ENCODE measurements around the gene CYP4Z1.
"Not testable (repeated sequence)": the region's sequence is repeated elsewhere in the genome, so short reads cannot be mapped to it uniquely, and the experiment has no call there.

CYP4Z1 gene

DNA sequence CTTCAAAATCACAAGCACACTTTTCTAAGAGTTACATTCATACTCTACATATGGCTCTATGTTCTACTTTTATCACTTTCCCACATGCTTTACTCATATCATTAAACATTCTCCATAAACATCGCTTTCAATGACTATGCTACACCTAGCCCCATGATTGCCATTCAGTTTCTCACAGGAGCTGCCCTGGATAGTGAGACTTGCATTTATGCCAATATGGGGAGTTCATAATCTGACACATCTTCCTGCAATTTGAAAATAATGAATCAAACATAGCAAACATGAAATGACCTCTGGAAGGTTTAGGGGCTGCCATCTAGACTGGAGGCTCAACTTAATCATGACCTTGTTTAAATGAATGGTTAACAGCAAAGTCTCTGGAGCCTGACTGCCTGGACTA is 61.2 kb downstream of the CYP4Z1 start:
- Histone ChIP-seq H3K27me3 (ENCODE audit: control insufficient read depth in 1 of 2, insufficient read depth in 2 of 2, low read length in 2 of 2) (no peaks in the 10 kb centered on the region), H3K9me3 (ENCODE audit: control insufficient read depth in 2 of 2, low read length in 2 of 2) (no peaks in the 10 kb centered on the region), H3K4me1 (ENCODE audit: control insufficient read depth, insufficient read depth, low read length) (no peaks in the 10 kb centered on the region), H3K9ac (ENCODE audit: low read length in 2 of 2) (no peak overlapping the region), H3K36me3 (ENCODE audit: control insufficient read depth in 2 of 2, insufficient read depth in 2 of 2, low read length in 2 of 2) (no peaks in the 10 kb centered on the region), H3K4me3 (ENCODE audit: low read length in 2 of 2) (no peak overlapping the region), H3K27ac (ENCODE audit: low read length) (no peak overlapping the region)

DNA sequence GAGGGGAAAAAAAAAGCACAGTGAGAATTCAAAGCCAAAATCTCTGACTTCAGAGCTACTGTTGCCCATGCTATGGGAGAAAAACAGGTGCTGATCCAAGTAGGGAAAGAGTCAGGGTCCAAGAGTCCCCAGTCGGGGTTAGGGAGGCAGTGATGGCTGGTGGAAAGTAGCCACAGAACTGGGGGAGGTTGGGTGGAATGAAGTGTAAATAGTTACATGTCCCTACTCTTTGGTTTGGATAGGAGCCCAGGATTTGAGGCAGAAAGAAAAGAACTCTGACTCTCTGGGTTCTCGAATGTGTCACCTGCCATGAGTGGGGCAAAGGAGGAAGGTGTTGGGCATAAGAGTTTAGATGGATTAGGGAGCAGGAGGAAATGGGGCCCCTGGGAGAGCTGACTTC is 61.8 kb downstream of the CYP4Z1 start:
- not testable (repeated sequence) for H3K9me3 ChIP-seq (ENCODE audit: control insufficient read depth in 2 of 2, low read length in 2 of 2); H3K27ac ChIP-seq (ENCODE audit: low read length); H3K36me3 ChIP-seq (ENCODE audit: control insufficient read depth in 2 of 2, insufficient read depth in 2 of 2, low read length in 2 of 2); H3K4me1 ChIP-seq (ENCODE audit: control insufficient read depth, insufficient read depth, low read length); H3K4me3 ChIP-seq (ENCODE audit: low read length in 2 of 2); H3K27me3 ChIP-seq (ENCODE audit: control insufficient read depth in 1 of 2, insufficient read depth in 2 of 2, low read length in 2 of 2); H3K9ac ChIP-seq (ENCODE audit: low read length in 2 of 2)

DNA sequence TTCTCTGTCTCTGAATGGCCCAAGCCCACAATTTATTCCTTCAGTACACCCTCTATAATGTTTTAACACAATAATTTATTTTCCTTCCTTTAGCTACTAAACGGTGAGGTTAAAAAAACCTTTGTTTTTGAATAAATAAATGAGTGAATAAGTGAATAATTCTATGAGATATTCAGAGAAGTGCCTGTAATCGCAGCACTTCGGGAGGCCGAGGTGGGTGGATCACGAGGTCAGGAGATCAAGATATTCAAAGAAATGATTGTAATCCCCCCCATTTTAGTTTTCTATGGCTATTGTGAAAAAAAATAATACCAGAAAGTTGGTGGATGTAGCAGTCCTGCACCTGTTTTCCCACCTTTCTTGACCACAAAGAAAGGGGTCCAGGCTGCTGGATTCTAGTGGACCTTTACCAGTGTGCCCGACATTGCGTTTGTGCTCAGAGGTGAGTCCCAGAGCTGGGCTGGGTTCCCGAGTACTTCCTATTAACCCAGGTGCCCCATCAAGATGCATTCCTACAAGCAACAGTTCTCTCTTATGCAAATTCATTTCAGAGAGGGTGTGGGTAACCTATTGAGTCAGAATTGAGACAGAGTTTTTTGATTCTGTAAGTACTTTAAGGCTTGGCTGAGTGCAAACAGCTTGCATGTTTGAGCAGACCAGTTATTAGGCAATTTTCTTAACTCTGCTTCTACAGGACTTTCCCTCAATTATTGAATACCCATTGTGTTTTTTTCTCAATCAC is 62.6 kb downstream of the CYP4Z1 start:
- not testable (repeated sequence) for H3K4me3 ChIP-seq (ENCODE audit: low read length in 2 of 2); H3K9ac ChIP-seq (ENCODE audit: low read length in 2 of 2); H3K27me3 ChIP-seq (ENCODE audit: control insufficient read depth in 1 of 2, insufficient read depth in 2 of 2, low read length in 2 of 2); H3K4me1 ChIP-seq (ENCODE audit: control insufficient read depth, insufficient read depth, low read length); H3K9me3 ChIP-seq (ENCODE audit: control insufficient read depth in 2 of 2, low read length in 2 of 2); H3K36me3 ChIP-seq (ENCODE audit: control insufficient read depth in 2 of 2, insufficient read depth in 2 of 2, low read length in 2 of 2); H3K27ac ChIP-seq (ENCODE audit: low read length)

DNA sequence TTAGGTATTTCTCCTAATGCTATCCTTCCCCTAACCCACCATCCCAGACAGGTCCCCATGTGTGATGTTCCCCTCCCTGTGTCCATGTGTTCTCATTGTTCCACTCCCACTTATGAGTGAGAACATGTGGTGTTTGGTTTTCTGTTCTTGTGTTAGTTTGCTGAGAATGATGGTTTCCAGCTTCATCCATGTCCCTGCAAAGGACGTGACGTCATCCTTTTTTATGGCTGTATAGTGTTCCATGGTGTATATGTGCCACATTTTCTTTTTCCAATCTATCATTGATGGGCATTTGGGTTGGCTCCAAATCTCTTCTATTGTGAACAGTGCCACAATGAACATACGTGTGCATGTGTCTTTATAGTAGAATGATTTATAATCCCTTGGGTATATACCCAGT is 65.6 kb downstream of the CYP4Z1 start:
- not testable (repeated sequence) for H3K9ac ChIP-seq (ENCODE audit: low read length in 2 of 2); H3K4me1 ChIP-seq (ENCODE audit: control insufficient read depth, insufficient read depth, low read length); H3K4me3 ChIP-seq (ENCODE audit: low read length in 2 of 2); H3K27me3 ChIP-seq (ENCODE audit: control insufficient read depth in 1 of 2, insufficient read depth in 2 of 2, low read length in 2 of 2); H3K9me3 ChIP-seq (ENCODE audit: control insufficient read depth in 2 of 2, low read length in 2 of 2); H3K27ac ChIP-seq (ENCODE audit: low read length); H3K36me3 ChIP-seq (ENCODE audit: control insufficient read depth in 2 of 2, insufficient read depth in 2 of 2, low read length in 2 of 2)

DNA sequence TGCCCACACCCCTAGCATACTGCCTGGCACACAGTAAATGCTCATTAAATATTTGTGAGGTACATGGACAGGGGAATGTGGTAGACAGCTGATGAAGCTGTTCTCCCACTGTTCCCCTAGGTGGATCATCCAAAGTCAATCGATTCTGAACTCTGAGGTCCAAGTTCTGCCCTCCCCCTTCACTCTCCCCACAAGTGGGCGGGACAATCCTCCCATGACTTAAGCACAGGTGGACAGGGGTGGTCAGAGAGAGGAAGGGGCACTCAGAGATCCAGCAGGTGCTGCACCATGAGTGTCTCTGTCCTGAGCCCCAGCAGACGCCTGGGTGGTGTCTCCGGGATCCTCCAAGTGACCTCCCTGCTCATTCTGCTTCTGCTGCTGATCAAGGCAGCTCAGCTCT is 70.2 kb downstream of the CYP4Z1 start, which contains the start of gene CYP4A22:
CYP4A22 (plus strand) TSS at position 244 of the 400 bp plus-strand sequence; CDS start at position 289, 45 bp downstream.
- Histone ChIP-seq H3K27me3 (ENCODE audit: control insufficient read depth in 1 of 2, insufficient read depth in 2 of 2, low read length in 2 of 2) (peaks cover 0 to 2% of the 10 kb centered on the region in 2 donors), H3K9me3 (ENCODE audit: control insufficient read depth in 2 of 2, low read length in 2 of 2) (no peaks in the 10 kb centered on the region), H3K36me3 (ENCODE audit: control insufficient read depth in 2 of 2, insufficient read depth in 2 of 2, low read length in 2 of 2) (no peaks in the 10 kb centered on the region), H3K4me3 (ENCODE audit: low read length in 2 of 2) (no peak within 1 kb of the TSS), H3K27ac (ENCODE audit: low read length) (no peak within 1 kb of the TSS), H3K9ac (ENCODE audit: low read length in 2 of 2) (no peak within 1 kb of the TSS), H3K4me1 (ENCODE audit: control insufficient read depth, insufficient read depth, low read length) (no peaks in the 10 kb centered on the region)

DNA sequence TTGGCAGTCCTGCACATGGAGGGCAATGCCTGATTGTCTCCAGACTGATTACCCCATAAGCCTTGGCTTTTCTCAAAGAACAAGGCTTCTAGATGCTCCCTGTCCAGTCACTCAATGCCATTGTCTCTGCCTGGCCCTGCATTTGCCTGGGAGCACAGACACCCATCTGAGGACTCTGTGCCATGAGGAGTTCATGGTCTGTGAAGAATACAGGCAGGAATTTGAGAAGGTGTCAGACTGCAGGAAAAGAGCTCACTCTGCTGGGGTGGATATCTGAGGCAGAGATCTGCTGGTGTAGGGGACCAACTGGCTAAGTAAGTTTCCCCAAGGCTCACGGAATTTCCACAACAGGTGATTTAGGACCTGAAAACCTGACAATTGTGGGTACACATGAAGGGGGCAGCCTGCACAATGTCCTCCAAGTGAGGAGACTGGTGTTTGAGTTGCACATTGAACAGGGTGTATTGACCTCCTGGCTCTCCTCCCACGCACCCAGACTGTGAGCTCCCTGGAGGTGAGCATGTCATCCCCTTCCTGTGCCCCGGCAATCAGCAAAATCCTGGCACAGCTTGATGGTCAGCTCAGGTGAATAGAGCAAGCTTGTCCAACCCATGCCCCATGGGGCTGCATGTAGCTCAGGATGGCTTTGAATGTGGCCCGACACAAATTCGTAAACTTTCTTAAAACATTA is 71.0 kb downstream of the CYP4Z1 start:
- Histone ChIP-seq H3K4me1 (ENCODE audit: control insufficient read depth, insufficient read depth, low read length) (no peaks in the 10 kb centered on the region), H3K27ac (ENCODE audit: low read length) (no peak overlapping the region), H3K36me3 (ENCODE audit: control insufficient read depth in 2 of 2, insufficient read depth in 2 of 2, low read length in 2 of 2) (no peaks in the 10 kb centered on the region), H3K9ac (ENCODE audit: low read length in 2 of 2) (no peak overlapping the region), H3K9me3 (ENCODE audit: control insufficient read depth in 2 of 2, low read length in 2 of 2) (no peaks in the 10 kb centered on the region), H3K4me3 (ENCODE audit: low read length in 2 of 2) (no peak overlapping the region), H3K27me3 (ENCODE audit: control insufficient read depth in 1 of 2, insufficient read depth in 2 of 2, low read length in 2 of 2) (peaks cover 0 to 2% of the 10 kb centered on the region in 2 donors)

DNA sequence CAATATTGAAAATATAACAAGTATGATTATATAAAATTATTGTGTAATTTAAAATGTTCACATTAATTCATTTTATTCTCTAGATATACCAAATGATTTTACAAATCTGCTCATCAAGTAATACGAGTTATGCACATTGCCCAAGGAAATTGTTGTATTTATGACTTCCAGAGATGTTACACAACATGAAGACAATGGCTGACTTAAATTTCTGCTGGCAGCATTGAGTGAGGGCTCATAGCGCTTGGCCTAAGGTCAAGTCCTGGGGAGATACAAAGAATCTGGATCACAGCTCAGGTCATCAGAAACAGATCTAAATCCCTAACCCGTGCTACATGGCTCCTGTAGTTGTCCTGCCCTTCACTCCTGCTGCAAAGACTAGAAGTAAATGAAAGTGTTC is 73.3 kb downstream of the CYP4Z1 start:
- H3K36me3 ChIP-seq (ENCODE audit: control insufficient read depth in 2 of 2, insufficient read depth in 2 of 2, low read length in 2 of 2); H3K9ac ChIP-seq (ENCODE audit: low read length in 2 of 2); H3K27ac ChIP-seq (ENCODE audit: low read length); H3K4me1 ChIP-seq (ENCODE audit: control insufficient read depth, insufficient read depth, low read length); H3K9me3 ChIP-seq (ENCODE audit: control insufficient read depth in 2 of 2, low read length in 2 of 2); H3K4me3 ChIP-seq (ENCODE audit: low read length in 2 of 2); H3K27me3 ChIP-seq (ENCODE audit: control insufficient read depth in 1 of 2, insufficient read depth in 2 of 2, low read length in 2 of 2): not testable (repeated sequence)

DNA sequence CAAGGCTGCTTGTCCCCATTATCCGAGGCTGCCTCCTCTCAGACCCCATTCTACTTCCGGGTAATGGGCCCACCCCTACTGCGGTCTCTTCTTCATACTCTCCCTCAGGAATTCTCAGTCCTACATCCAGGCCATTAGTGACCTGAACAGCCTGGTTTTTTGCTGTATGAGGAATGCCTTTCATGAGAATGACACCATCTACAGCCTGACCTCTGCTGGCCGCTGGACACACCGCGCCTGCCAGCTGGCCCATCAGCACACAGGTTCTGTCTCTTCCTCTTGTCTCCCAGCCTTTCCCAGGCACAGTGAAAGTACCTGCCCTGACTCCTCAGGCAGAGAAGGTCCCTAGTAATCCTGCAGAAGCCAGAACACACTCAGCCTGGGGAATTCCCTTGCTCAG is 76.6 kb downstream of the CYP4Z1 start:
- not testable (repeated sequence) for H3K27me3 ChIP-seq (ENCODE audit: control insufficient read depth in 1 of 2, insufficient read depth in 2 of 2, low read length in 2 of 2); H3K4me1 ChIP-seq (ENCODE audit: control insufficient read depth, insufficient read depth, low read length); H3K27ac ChIP-seq (ENCODE audit: low read length); H3K4me3 ChIP-seq (ENCODE audit: low read length in 2 of 2); H3K36me3 ChIP-seq (ENCODE audit: control insufficient read depth in 2 of 2, insufficient read depth in 2 of 2, low read length in 2 of 2); H3K9ac ChIP-seq (ENCODE audit: low read length in 2 of 2); H3K9me3 ChIP-seq (ENCODE audit: control insufficient read depth in 2 of 2, low read length in 2 of 2)

DNA sequence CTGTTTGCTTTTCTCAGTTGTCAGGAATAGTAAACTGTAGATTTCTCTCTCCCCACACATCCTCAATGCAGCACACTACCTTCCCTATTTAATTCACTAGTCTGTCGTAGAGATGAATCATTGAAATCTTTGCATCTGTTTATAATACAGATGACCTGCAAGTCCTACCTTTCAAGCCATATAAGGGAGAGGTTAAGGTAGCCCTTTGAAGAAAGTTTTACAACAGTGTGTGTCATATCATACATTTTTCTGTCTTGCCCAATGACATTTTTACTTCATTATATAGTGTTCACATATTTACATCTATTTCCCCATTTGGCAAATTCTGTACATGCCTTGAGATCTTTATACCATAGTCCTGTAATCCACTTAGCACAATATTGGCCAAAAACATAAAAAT is 79.5 kb downstream of the CYP4Z1 start:
- H3K4me3 ChIP-seq (ENCODE audit: low read length in 2 of 2); H3K27me3 ChIP-seq (ENCODE audit: control insufficient read depth in 1 of 2, insufficient read depth in 2 of 2, low read length in 2 of 2); H3K36me3 ChIP-seq (ENCODE audit: control insufficient read depth in 2 of 2, insufficient read depth in 2 of 2, low read length in 2 of 2); H3K9me3 ChIP-seq (ENCODE audit: control insufficient read depth in 2 of 2, low read length in 2 of 2); H3K27ac ChIP-seq (ENCODE audit: low read length); H3K9ac ChIP-seq (ENCODE audit: low read length in 2 of 2); H3K4me1 ChIP-seq (ENCODE audit: control insufficient read depth, insufficient read depth, low read length): not testable (repeated sequence)

DNA sequence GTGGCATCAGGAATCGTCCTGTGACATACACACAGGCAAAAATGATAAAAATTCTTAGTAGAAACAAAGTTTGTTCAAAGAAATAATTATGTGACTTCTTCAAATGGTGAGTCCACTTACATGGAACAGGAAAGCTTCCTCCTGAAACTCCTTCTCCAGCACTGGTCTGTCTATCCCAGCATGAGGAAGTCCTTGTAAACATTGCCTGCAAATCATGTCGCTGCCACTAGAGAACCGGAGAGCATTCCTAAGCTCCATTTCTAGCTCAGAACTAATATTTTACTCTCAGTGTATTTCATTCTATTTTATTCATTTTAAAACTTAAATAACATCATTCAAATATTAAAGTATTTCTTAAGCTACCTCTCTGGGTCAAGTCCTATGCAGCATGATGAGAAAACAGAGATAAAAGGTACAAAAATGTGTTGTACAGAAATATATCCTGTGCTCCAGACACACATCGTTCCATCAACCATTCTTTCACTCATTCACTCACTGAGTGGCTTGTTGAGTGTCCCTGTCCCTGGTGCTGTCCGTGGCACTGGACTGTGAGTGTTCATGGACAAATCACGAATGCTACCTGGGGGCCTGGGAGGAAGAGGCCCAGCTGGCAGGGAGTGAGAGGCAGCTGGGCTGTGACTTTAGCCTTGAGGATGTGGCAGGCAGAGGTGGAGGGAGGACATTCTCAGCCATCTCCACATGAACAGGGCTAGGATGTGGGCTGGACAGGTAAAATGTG is 80.2 kb downstream of the CYP4Z1 start:
- Histone ChIP-seq H3K27ac (ENCODE audit: low read length) (no peak overlapping the region), H3K27me3 (ENCODE audit: control insufficient read depth in 1 of 2, insufficient read depth in 2 of 2, low read length in 2 of 2) (peaks cover 0 to 2% of the 10 kb centered on the region in 2 donors), H3K9ac (ENCODE audit: low read length in 2 of 2) (no peak overlapping the region), H3K4me1 (ENCODE audit: control insufficient read depth, insufficient read depth, low read length) (no peaks in the 10 kb centered on the region), H3K4me3 (ENCODE audit: low read length in 2 of 2) (no peak overlapping the region), H3K9me3 (ENCODE audit: control insufficient read depth in 2 of 2, low read length in 2 of 2) (no peaks in the 10 kb centered on the region), H3K36me3 (ENCODE audit: control insufficient read depth in 2 of 2, insufficient read depth in 2 of 2, low read length in 2 of 2) (no peaks in the 10 kb centered on the region)

DNA sequence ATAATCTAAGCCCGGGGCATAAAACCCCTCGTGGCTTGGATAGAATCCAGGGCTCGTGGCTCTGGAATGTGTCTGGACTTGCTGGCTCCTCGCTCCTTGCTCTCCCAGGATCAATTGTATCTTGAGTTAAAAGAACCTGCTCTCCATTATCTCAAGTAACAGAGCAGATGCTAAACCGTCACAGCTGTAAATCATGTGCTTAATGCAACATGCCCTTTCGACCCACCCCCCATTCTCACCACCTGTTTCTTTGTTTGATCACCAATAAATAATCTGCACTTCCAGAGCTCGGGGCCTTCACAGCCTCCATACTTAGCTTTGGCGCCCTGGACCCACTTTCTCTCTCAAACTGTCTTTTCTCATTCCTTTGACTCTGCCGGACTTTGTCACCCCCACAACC is 82.1 kb downstream of the CYP4Z1 start:
- H3K4me3 ChIP-seq (ENCODE audit: low read length in 2 of 2); H3K27ac ChIP-seq (ENCODE audit: low read length); H3K27me3 ChIP-seq (ENCODE audit: control insufficient read depth in 1 of 2, insufficient read depth in 2 of 2, low read length in 2 of 2); H3K9me3 ChIP-seq (ENCODE audit: control insufficient read depth in 2 of 2, low read length in 2 of 2); H3K9ac ChIP-seq (ENCODE audit: low read length in 2 of 2); H3K36me3 ChIP-seq (ENCODE audit: control insufficient read depth in 2 of 2, insufficient read depth in 2 of 2, low read length in 2 of 2); H3K4me1 ChIP-seq (ENCODE audit: control insufficient read depth, insufficient read depth, low read length): not testable (repeated sequence)

Data from stomach smooth muscle (tissue), 2 donors.